Activated T-helper 1 cell treated with Interleukin-2 at 50 U/mL for 16 hours (primary cell): ENCODE measurements around the gene ELOVL3.
"Not testable (repeated sequence)": the region's sequence is repeated elsewhere in the genome, so short reads cannot be mapped to it uniquely, and the experiment has no call there.

Source experiments
- DNase-seq: peaks from one replicate; pipeline ENCODE4 v3.0.0-alpha.2; 2020; ENCODE audit warnings: low read depth

Gene ELOVL3

GRCh38 chr10:102227050-102227449 lies 951 bp downstream of the ELOVL3 start:
- DNase-seq, result no peak

DNA sequence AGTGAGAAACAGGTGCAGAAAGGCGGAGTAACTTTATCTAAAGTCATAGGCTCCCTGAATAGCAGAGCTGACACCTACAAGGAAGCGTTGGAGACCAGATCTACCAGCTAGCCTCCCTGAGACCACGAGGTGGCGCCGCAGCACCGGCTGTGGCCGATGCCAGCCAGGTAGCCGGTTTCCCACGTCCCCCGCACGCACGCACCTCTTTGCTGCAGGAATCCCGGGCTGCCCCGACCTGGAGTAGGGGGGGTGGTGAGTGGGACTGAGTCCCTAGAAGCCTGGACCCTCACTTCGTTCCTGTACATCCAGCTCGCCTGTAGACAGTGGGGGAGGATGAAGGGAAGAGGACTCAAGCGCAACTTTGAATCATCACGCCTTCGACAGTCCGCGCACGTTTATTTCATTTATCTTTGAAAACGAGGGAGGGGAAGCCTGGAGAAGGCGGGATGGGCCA lies 3.7 kb downstream of the ELOVL3 start:
- peak; percentile 72 for DNase-seq

GRCh38 chr10:102230264-102230860 lies 4.3 kb downstream of the ELOVL3 start:
- DNase-seq, result no peak

DNA sequence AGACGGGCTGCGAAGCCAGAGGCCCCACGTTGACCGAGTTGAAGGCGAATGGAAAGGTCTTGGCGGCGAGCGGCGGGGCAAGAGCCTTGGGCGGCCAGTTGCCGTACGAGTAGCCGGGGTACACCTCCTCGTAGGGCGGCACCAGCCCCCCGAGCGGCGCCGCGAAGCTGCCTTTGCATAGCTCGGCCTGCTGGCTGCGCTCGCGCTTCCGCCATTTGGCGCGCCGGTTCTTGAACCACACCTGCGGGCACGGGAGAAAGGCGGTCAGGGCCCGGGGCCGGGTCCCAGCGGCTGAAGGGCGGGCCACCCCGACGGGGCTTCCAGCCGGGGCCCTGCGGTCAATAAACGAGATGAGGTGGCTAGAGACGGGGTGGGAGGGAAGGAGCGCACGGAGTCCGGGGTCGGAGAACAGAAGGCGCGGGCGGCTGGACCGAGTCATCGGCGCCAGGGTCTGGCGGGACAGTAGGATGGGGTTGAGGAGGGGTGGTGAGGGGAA lies 4.8 kb downstream of the ELOVL3 start:
- no peak for DNase-seq

DNA sequence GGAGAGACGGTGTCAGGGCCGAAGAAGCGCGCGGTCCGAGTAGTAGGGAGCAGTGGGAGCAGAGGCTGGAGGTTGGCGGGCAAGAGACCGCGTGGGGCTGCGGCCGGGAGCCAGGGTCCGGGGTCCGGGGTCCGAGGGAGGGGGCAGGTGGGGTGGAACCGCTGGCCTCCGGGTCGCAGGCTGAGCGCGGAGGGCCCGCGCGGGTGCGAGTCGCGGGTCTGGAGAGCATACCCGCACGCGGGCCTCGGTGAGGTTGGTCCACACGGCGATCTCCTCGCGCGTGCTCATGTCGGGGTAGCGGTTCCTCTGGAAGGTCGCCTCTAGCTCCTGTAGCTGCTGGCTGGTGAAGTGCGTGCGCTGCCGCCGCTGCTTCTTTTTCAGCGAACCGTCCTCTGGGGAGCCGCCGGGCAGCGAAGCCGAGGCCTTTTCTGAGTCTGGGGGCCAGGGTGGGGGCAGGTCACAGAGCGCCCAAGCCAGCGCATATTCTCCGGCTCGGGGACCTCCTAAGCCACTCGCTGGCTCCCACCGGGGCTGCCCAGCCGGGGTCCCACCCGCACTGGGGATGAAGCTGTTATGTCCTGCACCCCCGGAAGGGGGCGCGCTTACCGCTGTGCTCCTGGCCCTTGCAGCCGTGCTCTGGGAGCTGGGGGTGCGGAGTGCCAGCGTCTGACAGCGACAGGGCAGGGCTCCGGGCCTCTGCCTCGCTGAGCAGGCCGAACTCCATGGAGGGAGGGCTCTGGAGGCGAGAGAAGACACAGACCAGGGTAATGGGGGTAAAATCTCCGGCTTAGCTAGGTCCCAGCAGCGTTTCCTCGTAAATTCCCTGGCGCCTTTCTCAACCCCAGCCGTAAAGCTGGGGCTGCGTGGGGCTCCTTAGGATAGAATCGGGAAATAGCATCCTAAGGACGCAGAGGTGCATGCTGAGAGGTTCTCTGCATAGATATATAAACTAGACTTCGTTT lies 5.5 kb downstream of the ELOVL3 start:
- DNase-seq, result peak; percentile 47

DNA sequence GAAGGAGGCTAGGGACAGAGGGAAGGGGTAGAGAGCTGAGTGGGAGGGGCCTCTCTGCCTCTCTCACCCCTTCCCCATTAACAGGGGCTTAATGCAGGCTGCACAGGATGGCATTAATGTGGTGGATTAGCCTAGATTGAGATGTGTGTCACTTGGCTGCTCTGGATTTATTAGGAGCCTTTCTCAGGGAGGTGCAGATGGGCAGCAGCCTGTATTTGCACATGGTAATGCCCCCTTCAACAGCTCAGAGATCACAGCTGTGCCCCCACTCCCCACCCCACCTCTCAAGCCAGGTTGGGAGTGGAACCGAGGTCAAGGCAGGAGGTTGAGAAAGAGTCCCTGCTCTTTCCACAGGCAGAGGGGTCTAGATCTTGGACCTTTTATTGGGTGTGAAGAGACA lies 7.9 kb downstream of the ELOVL3 start:
- no peak for DNase-seq

GRCh38 chr10:102234888-102235597 lies 8.9 kb downstream of the ELOVL3 start:
- no peak for DNase-seq

DNA sequence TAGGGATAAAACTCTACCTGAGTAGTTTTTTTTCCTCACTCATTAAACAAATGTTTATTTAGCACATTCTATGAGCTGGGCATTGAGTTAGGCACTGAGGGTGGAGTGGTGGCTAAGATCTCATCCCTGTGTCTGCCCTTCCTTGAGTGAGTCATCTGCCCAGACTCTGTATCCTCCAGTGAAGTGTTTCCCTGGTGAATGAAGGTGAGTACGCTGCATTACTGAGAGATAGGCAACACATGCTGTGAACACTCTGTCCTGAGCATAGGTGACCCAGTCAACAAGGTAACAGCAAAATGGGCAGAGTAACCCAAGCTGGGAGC lies 9.5 kb downstream of the ELOVL3 start:
- no peak for DNase-seq

GRCh38 chr10:102236006-102236405 lies 9.9 kb downstream of the ELOVL3 start:
- no peak for DNase-seq

DNA sequence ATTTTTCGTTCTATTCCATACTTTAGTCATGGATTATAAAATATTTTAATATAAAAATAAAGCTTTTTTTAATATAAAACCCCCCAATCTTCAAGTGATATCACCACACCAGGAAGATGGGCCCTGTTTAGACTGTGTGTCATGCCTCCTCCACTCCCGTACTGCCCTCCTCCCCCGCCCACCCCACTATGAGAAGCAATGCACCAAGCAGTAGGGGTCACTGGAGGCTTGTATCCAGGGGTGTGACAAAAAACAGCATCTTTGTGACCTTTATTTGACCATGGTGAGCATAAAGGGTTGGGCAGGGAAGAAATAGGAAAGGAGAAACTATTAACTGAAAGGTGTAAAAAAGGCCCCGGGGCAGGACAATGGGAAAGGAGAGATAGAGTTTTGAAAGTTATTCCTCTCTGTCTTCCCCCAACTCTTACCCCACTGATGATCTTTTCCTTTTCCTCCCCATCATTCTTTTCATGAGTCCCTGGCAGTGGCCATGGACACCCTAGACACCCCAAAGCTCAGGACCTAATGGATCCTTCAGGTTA lies 11.7 kb downstream of the ELOVL3 start:
- DNase-seq, result no peak

- DNase-seq, result no peak
Observed at GRCh38 chr10:102240467-102241031, 14.4 kb downstream of the ELOVL3 start.

DNA sequence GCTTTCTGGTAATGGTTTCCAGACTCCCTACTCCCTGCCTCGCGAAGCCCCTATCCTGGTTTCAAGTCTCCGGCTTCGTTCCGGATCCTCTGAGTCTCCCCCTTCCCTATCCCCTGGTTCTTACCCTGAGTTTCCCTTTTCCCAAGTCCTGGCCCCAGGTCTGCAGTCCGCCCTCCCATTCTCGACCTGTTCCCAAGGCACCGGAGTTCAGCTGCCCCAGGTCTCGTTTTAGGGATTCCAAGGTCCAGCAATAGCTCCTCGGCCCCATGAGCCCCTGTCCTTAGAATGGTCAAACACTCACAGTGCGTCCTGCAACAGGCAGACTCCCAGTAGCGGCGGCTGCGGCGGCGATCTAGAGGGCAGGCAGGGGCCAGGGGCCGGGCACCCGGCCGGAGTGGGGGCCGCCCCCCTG lies 14.9 kb downstream of the ELOVL3 start:
- DNase-seq, result no peak

DNA sequence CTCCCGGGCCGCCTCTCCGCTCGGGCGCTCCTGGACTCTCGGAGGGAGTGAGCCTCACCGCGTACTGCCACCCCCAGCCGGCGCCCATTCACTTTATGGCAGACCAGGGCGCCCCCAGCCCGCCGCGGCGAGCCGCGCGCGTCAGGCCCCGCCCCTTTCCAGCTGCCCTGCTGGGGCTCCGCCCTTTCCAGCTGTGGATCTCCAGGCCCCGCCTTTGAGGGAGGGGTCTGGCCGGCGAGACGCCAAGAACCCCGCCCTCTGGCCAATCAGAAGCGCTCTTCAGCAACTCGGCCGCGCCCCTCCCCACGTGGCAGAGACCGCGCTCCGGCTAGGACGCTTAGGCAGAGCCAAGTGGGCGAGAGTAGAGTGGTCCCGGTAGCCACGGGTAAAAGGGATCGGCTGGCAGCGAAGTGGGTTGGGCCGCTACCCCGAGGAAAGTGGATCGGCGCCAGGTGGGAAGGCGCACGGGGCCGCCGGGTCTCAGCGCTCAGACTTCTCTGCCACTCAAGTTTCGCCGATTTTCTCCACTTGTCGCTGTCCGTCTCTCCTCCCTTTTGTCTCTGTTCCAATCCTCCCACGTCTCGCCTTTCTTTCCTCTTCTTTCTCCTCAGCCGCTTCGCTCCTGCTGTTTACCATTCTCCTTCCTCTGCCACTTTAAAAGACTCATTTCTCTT lies 15.5 kb downstream of the ELOVL3 start, which contains the start of gene PITX3:
Gene PITX3 (minus strand): TSS at position 69 of the 674 bp plus-strand sequence. CDS start 9,432 bp downstream, outside the sequence.
- DNase-seq, result peak; percentile 78

GRCh38 chr10:102242118-102242485 lies 16.0 kb downstream of the ELOVL3 start:
- no peak for DNase-seq

DNA sequence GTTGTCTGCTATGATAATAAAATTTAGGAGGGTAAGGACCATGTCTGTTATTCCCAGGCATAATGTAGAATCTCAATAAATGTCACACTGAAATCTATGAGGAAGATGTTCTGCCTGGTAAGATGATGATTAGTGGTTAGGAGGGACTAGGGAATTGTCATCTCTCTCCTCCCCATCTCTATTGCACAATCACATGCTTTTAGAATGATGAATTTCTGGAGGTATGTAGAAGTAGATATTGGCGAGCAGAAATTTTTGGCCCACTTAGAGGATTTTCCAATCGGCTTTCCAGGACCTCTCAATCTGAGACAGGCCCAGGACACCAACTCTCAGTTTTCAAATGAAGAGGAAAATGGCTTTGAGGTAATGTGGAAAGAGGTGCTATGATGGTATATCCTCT lies 17.2 kb downstream of the ELOVL3 start:
- no peak for DNase-seq

DNA sequence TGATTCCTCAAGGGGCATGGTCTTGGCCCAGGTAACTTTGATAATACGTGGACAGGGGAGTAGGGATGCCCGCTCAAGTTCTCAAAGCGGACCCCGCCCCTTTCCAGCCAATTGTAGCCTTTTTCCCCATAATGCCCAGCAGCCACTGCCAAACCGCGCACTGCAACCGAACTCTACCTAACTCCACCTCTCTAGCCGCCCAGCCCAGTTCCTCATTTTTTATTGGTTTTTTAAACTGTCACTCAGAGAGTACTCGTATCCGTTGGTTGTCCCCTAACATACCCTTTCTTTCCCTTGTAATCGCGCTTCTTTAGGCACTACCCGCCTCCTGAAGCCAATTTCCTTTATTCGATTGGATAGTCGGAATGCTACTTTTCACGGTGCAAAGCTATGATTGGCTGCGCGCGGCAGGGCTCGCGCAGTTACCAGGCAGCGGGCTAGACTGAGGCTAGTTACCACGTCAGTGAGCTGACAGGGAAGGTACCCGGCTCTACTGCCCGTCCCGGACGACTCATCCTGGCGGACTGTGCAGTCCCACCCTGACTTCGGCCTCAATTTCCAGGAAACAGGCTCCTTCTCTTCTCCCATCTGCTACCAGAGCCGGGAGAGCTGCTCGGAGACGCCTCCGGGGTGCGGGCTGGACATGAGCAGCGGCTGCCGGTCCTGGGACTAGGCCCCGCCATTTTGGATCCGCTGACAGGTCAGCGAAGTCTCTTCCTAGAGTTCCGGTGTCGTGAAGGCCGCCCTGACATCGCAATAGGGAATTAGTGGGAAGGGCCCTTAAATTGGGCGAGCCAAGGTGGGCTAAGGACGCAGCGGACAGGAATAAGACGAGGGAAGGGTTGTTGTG lies 19.2 kb downstream of the ELOVL3 start, which contains the start of gene GBF1:
Gene GBF1 (plus strand): TSS at position 451 of the 850 bp plus-strand sequence. CDS start 13,407 bp downstream, outside the sequence.
- DNase-seq, result peak; percentile 79

DNA sequence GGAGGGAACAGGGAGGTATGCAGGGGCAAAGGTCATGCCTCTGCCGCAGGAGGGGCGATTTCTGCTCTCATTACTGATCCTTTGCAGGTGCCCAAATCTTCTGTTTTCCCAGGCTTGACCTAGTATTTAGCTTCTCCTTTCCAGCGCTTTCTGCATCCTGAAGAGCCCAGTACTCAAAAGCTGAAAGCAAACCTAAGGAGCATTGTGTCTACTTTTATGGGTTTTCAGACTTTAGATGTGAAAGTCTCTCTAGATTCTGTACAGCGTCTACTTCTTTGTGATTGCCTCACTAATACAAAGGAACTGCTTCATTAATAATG lies 19.8 kb downstream of the ELOVL3 start:
- no peak for DNase-seq

DNA sequence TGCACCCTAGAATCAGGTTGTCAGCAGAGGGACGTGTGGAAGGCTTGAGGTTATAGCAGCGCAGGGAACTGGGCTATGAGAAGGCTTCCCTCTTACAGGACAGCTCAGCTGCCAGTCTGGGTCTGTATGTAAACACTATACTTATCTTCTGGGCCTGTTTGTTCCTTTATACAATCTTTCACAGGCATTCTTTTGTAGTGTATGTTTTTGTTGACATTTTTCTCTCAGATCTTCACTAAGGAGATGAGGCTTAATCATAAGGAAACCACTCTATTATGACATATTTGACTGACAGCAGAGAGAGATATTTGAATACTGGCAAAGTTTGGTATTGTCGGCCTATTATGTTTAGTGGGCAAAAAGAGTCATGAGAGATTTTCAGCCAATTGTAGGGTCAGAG lies 20.2 kb downstream of the ELOVL3 start:
- DNase-seq, result no peak

- DNase-seq, result no peak
Observed at GRCh38 chr10:102247734-102248133, 21.6 kb downstream of the ELOVL3 start.

GRCh38 chr10:102252508-102252907 lies 26.4 kb downstream of the ELOVL3 start:
- DNase-seq, result not testable (repeated sequence)
